Measurements from ENCODE around the gene RBM45.

GRCh38 chr2:178173657-178174056 lies 61.4 kb downstream of the RBM45 start:
- no peak for TF ChIP-seq POLR2A (IDR thresholded peaks at IDR 0.05; ENCODE audit: borderline replicate concordance, extremely low read depth, insufficient read depth, insufficient read length)
- TF ChIP-seq CTCF (IDR thresholded peaks at IDR 0.05 in 2 of 3, conservative IDR thresholded peaks at IDR 0.05 in 1 of 3; ENCODE audit: borderline replicate concordance in 1 of 3, insufficient read depth in 1 of 3, low read depth in 2 of 3, low read length in 2 of 3) = no peak
- TF ChIP-seq RAD21 (IDR thresholded peaks at IDR 0.05; ENCODE audit: low read depth) = no peak
- no peak for TF ChIP-seq YY1 (IDR thresholded peaks at IDR 0.05; ENCODE audit: extremely low read depth, insufficient replicate concordance, low read depth, low read length)
- TF ChIP-seq ZNF274 (IDR thresholded peaks at IDR 0.05; ENCODE audit: low read depth, low read length) = no peak
- TF ChIP-seq SRF (IDR thresholded peaks at IDR 0.05; ENCODE audit: low read depth) = no peak
- no peak for TF ChIP-seq SIN3A (IDR thresholded peaks at IDR 0.05; ENCODE audit: low read depth)
- TF ChIP-seq ZFX (IDR thresholded peaks at IDR 0.05) = no peak
- no peak for TF ChIP-seq TCF7L2 (IDR thresholded peaks at IDR 0.05; ENCODE audit: borderline replicate concordance, extremely low read depth, insufficient read depth, insufficient read length)
- TF ChIP-seq ZBTB33 (IDR thresholded peaks at IDR 0.05; ENCODE audit: extremely low read depth, insufficient replicate concordance, low read length) = no peak
- no peak for TF ChIP-seq POLR2AphosphoS5 (IDR thresholded peaks at IDR 0.05; ENCODE audit: low read depth, low read length)

Measured in HCT116 (cell line).